ENCODE measurements around the gene FOXP2.

GRCh38 chr7:114522081-114522480 is 107.5 kb downstream of the FOXP2 start:
- no peak for TF ChIP-seq CTCF (IDR thresholded peaks at IDR 0.05; ENCODE audit: borderline replicate concordance, extremely low read depth, low read length, poor library complexity, severe bottlenecking)
- TF ChIP-seq EZH2 (IDR thresholded peaks at IDR 0.05; ENCODE audit: borderline replicate concordance, low read depth, low read length, severe bottlenecking) = no peak
